GM19351 (cell line): ENCODE measurements around the gene DZANK1.
"Not testable (repeated sequence)": the region's sequence is repeated elsewhere in the genome, so short reads cannot be mapped to it uniquely, and the experiment has no call there.

ENCODE experiments used
- ATAC-seq: cut with Tn5 transposase; IDR thresholded peaks from one replicate; pipeline ENCODE4 v1.9.1; 2021; ENCODE audit warnings: mild to moderate bottlenecking, moderate library complexity; ENCODE audit not compliant: unreplicated experiment

Gene DZANK1

GRCh38 chr20:18466894-18467730, at the start of gene DZANK1, which contains the start of gene POLR3F:
TSS of gene DZANK1 (minus strand) at chr20:18467030. CDS start at chr20:18465358, 1,672 bp downstream.
TSS of gene POLR3F (plus strand) at chr20:18467390. CDS start at chr20:18467507, 117 bp downstream.
- ATAC-seq, result peak; percentile 98

- ATAC-seq, result no peak
These were observed 49.1 kb upstream of the DZANK1 start for GRCh38 chr20:18515973-18516372.

GRCh38 chr20:18514127-18514526, 47.3 kb upstream of the DZANK1 start:
- ATAC-seq, result no peak

GRCh38 chr20:18513208-18513607, 46.4 kb upstream of the DZANK1 start:
- ATAC-seq, result no peak

GRCh38 chr20:18511571-18511970, 44.7 kb upstream of the DZANK1 start:
- ATAC-seq, result no peak

DNA sequence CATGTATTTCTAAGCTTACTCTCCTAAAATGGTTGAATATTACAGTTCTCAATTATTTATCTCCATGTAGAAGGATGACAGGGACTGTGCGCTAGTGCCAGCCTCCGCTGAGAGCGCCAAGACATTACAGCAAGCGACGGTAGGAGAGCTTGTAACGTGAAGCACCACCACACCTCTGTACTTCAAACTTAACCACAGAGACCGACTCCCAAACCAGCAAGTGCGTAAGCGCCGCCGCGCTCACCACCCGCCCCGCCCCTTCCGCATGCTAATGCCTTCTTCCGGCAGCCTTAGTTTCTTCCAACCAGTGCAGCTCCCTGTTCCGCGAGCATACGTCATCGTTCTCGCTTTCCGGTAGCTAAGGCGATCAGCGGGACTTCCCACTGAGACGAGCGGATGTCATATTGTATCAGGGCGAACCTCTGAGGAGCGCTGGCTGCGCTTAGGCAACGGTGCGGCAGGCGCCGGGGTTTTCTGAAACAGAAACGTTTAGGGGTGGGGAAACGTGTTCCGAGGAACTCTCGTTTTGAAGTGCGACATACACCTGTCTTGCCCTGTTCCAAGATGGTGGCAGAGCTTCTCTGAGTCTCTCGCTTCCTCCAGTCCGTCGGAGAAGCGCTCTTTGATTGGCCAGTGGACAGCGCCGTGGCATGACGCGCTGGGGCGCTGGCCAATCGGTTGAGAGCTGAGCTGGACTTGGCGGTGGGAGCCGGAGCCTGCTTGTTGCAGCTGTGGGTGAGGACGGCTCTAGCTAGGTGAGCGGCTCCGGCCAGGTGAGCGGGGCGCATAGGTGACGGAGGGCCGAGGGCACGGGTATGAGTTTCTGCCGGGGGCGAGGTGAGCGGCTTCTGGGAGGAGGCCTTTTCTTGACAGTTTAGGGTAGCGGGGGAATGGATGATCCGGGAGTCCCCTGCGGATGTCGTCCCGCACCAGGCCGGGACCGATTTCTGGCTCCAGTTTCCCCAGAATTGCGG, 40.7 kb upstream of the DZANK1 start, which contains the start of gene SEC23B:
Gene SEC23B (plus strand): TSS at position 723 of the 974 bp plus-strand sequence. CDS start 2,896 bp downstream, outside the sequence.
- peak; percentile 90 for ATAC-seq

DNA sequence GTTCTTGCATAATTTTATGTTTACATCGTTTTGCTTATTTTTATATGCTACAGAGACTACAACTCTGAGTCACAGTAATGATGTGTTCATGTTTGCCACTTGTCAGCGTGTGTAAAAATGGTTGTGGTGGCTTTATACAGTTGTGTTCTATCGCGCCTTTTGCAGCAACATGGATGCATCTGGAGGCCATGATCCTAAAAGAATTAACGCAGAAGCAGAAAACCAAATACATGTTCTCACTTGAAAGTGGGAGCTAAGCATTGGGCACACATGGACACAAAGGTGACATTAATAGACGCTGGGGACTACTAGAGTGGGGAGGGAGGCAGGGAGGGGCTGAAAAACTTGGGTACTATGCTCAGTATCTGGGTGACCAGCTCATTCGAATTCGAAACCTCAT, 39.9 kb upstream of the DZANK1 start:
- no peak for ATAC-seq

DNA sequence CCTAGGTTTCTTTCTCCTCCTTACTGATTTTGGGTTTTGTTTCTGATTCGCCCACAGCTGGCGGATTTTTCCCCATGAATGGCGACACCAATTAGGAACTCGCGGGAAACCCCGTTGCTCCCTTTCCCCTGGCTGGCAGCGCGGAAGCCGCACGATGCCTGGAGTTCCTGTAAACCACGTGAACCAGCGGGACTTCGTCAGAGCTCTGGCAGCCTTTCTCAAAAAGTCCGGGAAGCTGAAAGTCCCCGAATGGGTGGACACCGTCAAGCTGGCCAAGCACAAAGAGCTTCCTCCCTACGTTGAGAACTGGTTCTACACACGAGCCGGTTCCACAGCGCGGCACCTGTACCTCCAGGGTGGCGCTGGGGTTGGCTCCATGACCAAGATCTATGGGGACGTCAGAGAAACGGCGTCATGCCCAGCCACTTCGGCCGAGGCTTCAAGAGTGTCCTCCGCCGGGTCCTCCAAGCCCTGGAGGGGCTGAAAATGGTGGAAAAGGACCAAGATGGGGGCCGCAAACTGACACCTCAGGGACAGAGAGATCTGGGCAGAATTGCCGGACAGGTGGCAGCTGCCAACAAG, 37.7 kb upstream of the DZANK1 start:
- ATAC-seq, result no peak

DNA sequence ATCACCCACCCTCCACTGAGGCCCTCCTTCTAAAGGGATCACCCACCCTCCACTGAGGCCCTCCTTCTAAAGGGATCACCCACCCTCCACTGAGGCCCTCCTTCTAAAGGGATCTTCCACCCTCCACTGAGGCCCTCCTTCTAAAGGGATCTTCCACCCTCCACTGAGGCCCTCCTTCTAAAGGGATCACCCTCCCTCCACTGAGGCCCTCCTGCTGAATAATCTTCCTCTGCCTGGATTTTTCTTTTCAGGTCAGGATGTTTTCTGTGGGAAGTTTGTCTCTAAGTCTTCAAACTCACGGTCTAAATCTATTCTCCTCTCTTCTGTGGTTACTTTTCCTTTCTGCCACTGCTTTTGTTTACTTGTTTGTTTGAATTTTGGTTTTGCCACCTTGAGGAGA, 34.8 kb upstream of the DZANK1 start:
- ATAC-seq, result not testable (repeated sequence)

- no peak for ATAC-seq
These were observed 30.8 kb upstream of the DZANK1 start for GRCh38 chr20:18497603-18498002.

DNA sequence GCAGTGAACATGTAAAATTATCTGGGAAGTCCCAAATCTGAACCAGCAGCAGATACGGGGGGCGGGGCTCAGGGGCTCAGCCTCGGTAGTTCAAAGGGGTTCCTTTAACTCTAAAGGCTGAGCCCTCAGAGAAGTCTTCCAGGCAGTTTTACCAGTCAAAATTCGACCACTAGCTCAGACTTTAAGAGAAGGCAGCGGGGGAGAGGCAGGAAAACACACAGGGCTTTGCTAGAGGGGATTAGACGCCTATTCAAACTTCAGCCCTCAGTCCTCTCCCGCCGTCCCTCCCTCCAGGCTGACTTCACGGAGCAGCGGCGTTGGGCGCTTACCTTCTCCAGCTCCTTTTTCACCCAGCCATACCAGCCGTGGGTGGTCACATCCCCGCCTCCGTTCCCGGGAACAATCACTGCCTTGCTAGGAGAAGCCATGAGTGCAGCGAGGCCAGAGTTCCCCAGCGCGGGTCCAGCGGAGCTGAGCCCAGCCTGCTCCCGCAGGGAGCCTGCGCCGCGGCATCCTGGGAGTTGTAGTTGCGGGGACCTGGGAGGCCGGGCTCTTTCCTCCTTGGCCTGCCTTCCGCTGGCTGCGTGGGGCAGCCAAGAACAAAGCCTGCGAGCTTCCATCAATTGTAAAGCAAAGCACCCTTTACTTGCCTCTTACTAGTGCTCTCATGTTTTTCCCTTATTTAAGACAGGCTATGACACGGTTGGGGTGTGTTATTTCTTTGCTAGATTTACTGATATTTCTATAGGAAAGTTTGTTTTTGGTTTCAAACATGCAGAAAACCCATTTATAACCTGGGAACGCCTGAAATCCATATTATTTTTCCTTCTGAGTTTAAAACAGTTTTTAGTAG, 30.1 kb upstream of the DZANK1 start, which contains the start of gene RBBP9:
Gene RBBP9 (minus strand): TSS at position 486 of the 853 bp plus-strand sequence. CDS start 58 bp downstream, at position 428.
- peak; percentile 95 for ATAC-seq

GRCh38 chr20:18496042-18496441, 29.2 kb upstream of the DZANK1 start:
- no peak for ATAC-seq

DNA sequence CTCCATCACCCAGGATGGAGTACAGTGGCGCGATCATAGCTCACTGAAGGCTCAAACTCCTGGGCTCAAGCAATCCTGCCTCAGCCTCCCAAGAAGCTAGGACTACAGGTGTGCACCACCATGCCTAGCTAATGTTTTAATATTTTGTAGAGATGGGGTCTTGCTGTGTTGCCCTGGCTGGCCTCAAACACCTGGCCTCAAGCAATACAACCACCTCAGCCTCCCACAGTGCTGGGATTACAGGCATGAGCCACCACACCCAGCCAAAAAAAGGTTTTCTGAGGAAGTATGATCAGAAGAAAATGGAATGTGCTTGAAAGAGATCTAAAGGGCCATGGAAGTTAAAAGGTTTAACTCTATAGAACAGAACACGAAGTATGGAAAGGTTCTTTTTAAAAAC, 21.5 kb upstream of the DZANK1 start:
- no peak for ATAC-seq

DNA sequence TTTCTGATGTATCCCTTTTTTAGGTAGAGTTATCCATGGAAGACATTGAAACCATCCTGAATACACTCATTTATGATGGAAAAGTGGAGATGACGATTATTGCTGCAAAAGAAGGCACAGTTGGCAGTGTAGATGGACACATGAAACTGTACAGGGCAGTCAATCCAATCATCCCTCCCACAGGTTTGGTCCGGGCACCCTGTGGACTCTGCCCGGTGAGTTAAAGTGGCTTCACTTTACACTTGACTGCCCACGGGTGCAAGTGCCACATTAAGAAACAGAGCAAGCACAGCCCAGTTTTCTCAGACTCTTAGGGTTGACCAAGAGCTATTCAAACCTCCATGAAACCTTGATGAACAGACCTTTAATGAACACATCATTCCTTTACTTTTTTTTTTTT, 14.8 kb upstream of the DZANK1 start:
- no peak for ATAC-seq

DNA sequence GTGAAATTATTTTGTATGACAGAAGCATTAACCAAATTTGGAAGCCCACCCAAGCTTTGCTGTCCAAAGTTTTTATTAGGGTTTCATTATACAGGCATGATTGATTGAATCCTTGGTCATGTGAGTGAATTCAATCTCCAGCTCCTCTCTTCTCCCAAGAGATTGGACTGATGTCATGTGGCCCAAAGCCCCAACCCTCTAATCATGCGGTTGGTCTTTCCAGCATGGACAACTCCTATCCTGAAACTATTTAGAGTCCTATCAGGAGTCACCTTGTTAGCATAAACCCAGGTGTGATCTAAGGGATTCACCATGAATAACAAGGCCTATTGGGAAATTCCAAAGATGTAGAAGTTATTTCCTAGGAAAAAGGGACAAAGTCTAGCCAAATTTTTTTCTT, 11.0 kb upstream of the DZANK1 start:
- no peak for ATAC-seq

DNA sequence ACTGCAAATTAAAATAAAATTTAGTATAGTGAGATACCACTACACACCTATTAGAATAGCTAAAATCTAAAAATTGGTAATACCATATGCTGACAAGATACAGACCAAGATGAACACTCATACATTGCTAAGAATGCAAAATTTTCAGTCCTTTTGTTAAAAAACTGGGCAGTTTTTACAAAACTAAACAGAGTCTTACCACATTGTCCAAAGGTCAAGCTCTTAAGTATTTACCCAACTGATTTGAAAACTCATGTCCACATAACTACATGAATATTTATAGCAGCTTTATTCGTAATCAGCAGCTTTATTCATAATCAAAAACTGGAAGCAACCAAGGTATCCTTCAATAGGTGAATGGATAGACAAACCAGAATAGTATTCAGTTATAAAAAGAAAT, 10.4 kb upstream of the DZANK1 start:
- no peak for ATAC-seq

DNA sequence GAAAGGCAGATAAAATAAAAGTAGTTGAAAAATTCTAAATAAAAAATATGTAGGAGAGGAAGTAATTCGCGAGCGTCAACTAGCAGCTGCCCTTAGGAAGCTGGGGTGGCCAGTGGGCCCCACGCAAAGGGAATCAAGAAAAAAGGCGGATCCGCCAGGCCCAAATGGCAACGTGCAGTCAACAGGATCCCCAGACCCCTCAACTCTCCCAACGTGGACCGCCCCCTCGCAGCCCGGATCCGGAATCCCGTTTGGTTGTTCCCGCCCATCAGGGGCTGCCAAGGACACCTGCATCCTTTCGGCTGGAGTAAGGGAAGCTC, 296 bp downstream of the DZANK1 start:
- peak; percentile 21 for ATAC-seq

GRCh38 chr20:18465536-18466200, 1.2 kb downstream of the DZANK1 start:
- no peak for ATAC-seq

- no peak for ATAC-seq
These were observed 10.2 kb downstream of the DZANK1 start for GRCh38 chr20:18456600-18456999.

- ATAC-seq, result no peak
These were observed 22.9 kb downstream of the DZANK1 start for GRCh38 chr20:18443886-18444285.
